Heart left ventricle (tissue), 13 donors: ENCODE measurements around the gene DPP8.

Source experiments
- POLR2A ChIP-seq, 2 donors: fragments of 450-650 bp; IDR thresholded peaks; one replicate each; pipeline ENCODE4 v1.6.1; 2017; ENCODE audit warnings: antibody characterized with exemption in 2 of 2, mild to moderate bottlenecking in 2 of 2, moderate library complexity in 2 of 2
- TF ChIP-seq, protein P1 (sequence below), 12 donors: fragments of 200-600 bp; sonication (generic) in 4 of 12; IDR thresholded peaks; one replicate each; pipeline versions ENCODE4 v1.5.0 to v1.8.0; 2018 to 2022; ENCODE audit warnings: antibody characterized with exemption in 12 of 12, mild to moderate bottlenecking in 5 of 12
- donor health status: ischemic (EF 13 %, LVEDD 7.1; RV severe dilation, severe dysfunction).
- donor health status: DM: no; HTN: yes; CAD: no.
- donor health status: DM: no; HTN: no; CAD: no.
- donor health status: ischemic (EF 25% LVEDD 6.9; RV normal size, moderate dysfunction).
- donor health status: ischemic (EF 25% LVEDD 5.7; RV mildly dilated, moderate dysfunction).
- donor health status: ischemic (EF 35%, LVEDD 5.7; RV mildly dilated, moderate dysfunction).
- donor health status: nonischemic (EF 11% LVEDD 7.7; RV severe dilation, severe dysfunction).
- donor health status: DM: yes; HTN: yes; CAD: no.
- donor health status: PGD.
- donor health status: ischemic (EF 29% LVEDD 5.4; RV normal size, mild dysfunction).
- donor health status: nonischemic (EF 23%, LVEDD 6.1; RV moderate dilation, normal function).

GRCh38 chr15:65421360-65422215 is 95.9 kb downstream of the DPP8 start:
- TF ChIP-seq, protein P1, sequence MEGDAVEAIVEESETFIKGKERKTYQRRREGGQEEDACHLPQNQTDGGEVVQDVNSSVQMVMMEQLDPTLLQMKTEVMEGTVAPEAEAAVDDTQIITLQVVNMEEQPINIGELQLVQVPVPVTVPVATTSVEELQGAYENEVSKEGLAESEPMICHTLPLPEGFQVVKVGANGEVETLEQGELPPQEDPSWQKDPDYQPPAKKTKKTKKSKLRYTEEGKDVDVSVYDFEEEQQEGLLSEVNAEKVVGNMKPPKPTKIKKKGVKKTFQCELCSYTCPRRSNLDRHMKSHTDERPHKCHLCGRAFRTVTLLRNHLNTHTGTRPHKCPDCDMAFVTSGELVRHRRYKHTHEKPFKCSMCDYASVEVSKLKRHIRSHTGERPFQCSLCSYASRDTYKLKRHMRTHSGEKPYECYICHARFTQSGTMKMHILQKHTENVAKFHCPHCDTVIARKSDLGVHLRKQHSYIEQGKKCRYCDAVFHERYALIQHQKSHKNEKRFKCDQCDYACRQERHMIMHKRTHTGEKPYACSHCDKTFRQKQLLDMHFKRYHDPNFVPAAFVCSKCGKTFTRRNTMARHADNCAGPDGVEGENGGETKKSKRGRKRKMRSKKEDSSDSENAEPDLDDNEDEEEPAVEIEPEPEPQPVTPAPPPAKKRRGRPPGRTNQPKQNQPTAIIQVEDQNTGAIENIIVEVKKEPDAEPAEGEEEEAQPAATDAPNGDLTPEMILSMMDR (IDR thresholded peaks at IDR 0.05) = no peak
- no peak for TF ChIP-seq POLR2A (IDR thresholded peaks at IDR 0.05)
